Left ventricle myocardium inferior (tissue), 1 donor: ENCODE measurements around the gene SECTM1. TPM values are rescaled to one million over a fixed set of nuclear protein-coding genes. Genes with fewer than 3 reads are reported as not detected.
A peak's percentile ranks its signal among the peaks of the same experiment; 100 is the strongest.

ENCODE experiments used
- DNase-seq: peaks from one replicate; pipeline ENCODE4 v3.0.0-alpha.2; 2020
- H3K27ac ChIP-seq: fragments of 200-600 bp; replicated peaks from 2 replicates; pipeline ENCODE4 v1.8.0; 2021
- H3K27me3 ChIP-seq: fragments of 200-600 bp; 2 replicates; pipeline ENCODE4 v1.8.0; 2021; ENCODE audit warnings: low read depth
- H3K36me3 ChIP-seq: fragments of 200-600 bp; 2 replicates; pipeline ENCODE4 v1.8.0; 2021
- H3K4me1 ChIP-seq: fragments of 200-600 bp; 2 replicates; pipeline ENCODE4 v1.8.0; 2021
- H3K4me3 ChIP-seq: fragments of 200-600 bp; 2 replicates; pipeline ENCODE4 v1.8.0; 2021; ENCODE audit warnings: mild to moderate bottlenecking, moderate library complexity
- H3K9me3 ChIP-seq: fragments of 200-600 bp; replicated peaks from 2 replicates; pipeline ENCODE4 v1.8.0; 2021
- intact Hi-C: fragments of 100-400 bp; cut with micrococcal nuclease; formaldehyde crosslinking; loops from one replicate; pipeline ENCODE4 v1.11.0; 2022
- total RNA-seq: library from RNA; stranded (reverse); fragmentation: NEBNext Ultra II Directional; extraction: Animal tissue kit (Norgen Biotek cat#: 25700); gene quantifications from one replicate; pipeline ENCODE4 v1.2.1, GENCODE V29; 2021
- TF ChIP-seq, protein P1 (sequence below): fragments of 200-600 bp; IDR thresholded peaks from 2 replicates; pipeline ENCODE4 v1.8.0; 2021; ENCODE audit warnings: antibody characterized with exemption, mild to moderate bottlenecking, borderline replicate concordance
- donor health status: DM: no; HTN: yes; CAD: no; lungs with severe emphysema.

Gene SECTM1
- total RNA-seq, 1 donor from 2014 or later: 3.9 TPM

DNA sequence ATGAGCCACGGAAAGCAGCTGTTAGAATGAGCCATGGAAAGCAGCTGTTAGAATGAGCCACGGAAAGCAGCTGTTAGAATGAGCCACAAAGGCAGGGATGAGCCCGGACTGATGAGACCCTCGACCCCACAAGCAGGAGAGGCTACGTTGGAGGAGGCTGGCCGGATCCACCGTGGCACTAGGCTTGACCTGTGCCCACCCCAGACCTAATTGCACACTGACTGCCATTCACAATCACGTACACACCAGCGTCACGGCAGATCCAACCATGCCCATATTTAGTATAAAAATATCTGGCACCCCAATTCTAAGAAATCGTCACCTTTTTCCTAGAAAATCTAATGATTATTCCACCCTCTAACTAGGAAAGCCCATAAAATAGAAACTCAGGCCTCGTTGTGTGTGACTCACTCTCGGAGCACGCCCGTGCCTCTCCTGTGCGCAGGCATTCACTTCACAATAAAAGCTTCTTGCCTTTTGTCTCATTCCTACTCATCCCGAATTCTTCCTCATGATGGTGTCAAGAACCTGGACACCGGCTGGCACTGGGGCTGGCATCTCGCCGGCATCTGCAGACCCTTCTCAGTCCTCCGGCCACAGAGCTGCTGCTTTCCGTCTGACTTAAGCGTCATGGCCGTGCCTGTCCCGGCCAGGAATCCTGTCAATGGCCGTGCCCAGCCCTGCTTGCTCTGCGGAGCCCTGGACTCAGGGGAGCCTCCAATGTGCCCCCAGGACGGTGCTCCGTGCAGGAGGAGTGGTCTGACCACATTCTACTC lies 5.5 kb upstream of the SECTM1 start:
- Histone ChIP-seq H3K27ac (peak overlapping the region; percentile 10), H3K4me3 (peak overlapping the region; percentile 57), H3K36me3 (no peaks in the 10 kb centered on the region), H3K27me3 (peaks cover 5% of the 10 kb centered on the region), H3K9me3 (no peaks in the 10 kb centered on the region), H3K4me1 (peaks cover 35% of the 10 kb centered on the region)
- intact Hi-C loops: no loop called here
- TF ChIP-seq, protein P1, sequence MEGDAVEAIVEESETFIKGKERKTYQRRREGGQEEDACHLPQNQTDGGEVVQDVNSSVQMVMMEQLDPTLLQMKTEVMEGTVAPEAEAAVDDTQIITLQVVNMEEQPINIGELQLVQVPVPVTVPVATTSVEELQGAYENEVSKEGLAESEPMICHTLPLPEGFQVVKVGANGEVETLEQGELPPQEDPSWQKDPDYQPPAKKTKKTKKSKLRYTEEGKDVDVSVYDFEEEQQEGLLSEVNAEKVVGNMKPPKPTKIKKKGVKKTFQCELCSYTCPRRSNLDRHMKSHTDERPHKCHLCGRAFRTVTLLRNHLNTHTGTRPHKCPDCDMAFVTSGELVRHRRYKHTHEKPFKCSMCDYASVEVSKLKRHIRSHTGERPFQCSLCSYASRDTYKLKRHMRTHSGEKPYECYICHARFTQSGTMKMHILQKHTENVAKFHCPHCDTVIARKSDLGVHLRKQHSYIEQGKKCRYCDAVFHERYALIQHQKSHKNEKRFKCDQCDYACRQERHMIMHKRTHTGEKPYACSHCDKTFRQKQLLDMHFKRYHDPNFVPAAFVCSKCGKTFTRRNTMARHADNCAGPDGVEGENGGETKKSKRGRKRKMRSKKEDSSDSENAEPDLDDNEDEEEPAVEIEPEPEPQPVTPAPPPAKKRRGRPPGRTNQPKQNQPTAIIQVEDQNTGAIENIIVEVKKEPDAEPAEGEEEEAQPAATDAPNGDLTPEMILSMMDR: no peak
- no peak for DNase-seq

DNA sequence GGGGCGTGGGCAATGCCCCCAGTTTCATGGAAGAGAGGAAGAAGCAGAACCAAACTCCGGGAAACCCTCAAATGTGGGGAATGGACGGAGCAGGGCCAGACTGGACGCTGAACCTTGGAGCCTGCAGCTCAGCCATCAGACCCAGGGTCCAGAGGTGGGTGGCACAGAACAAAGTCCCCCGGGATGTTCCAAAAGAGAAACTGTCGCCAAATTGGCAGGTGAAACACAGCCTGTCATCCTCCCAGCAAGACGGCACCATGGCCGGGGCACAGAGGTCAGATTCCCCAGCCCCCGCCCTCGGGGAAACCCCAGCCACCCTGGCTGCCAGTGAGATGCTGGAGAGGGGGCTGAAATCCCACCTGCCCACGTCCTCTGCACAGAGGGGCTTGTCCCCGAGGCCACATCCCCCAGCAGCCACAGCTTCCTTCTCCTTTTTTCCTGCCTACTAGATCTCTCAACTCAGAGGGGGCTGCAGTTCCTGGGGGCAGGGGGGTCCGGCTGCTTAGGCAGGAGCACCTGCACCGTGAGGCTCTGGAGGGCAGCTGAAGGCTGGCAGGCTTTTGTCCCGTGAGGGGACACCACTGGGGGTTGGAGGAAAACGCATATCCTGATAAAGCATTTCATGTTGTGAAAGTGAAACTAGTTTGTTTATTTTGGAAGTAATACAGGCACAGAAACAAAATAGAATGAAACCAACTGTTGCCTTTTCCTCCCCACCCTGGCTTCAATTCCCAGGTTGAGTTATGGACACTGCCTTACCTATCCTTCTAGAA lies 1.2 kb upstream of the SECTM1 start:
- Histone ChIP-seq H3K36me3 (no peaks in the 10 kb centered on the region), H3K4me3 (peak overlapping the region; percentile 70), H3K4me1 (peaks cover 70% of the 10 kb centered on the region), H3K27ac (peak overlapping the region; percentile 83), H3K27me3 (peaks cover 39% of the 10 kb centered on the region), H3K9me3 (no peaks in the 10 kb centered on the region)
- TF ChIP-seq, protein P1: no peak
- intact Hi-C loops: no loop called here
- no peak for DNase-seq

DNA sequence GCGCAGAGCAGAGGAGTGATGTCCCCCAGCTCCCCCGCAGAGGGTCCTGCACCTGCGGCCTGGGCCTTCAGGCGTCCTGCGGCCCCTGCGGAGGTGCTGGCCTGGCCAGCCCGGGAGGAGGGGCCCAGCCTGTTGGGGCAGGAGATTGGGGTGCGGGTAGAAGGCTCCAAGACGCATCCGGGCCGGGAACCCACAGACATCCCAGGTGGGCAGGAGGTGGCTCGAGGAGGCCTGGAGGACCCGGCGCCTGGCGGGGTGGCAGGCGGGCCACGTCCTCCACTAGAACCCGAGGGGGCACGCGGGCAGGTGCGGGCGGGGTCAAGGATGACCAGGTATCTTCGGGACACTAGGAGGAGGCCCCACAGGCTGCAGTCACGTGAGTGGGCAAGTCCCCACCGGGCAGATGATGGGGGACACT lies 647 bp upstream of the SECTM1 start:
- Histone ChIP-seq H3K9me3 (no peaks in the 10 kb centered on the region), H3K4me1 (peaks cover 65% of the 10 kb centered on the region), H3K4me3 (peak overlapping the region; percentile 70), H3K36me3 (no peaks in the 10 kb centered on the region), H3K27me3 (peaks cover 45% of the 10 kb centered on the region), H3K27ac (peak overlapping the region; percentile 83)
- TF ChIP-seq, protein P1: no peak
- intact Hi-C loops: no loop called here
- no peak for DNase-seq

DNA sequence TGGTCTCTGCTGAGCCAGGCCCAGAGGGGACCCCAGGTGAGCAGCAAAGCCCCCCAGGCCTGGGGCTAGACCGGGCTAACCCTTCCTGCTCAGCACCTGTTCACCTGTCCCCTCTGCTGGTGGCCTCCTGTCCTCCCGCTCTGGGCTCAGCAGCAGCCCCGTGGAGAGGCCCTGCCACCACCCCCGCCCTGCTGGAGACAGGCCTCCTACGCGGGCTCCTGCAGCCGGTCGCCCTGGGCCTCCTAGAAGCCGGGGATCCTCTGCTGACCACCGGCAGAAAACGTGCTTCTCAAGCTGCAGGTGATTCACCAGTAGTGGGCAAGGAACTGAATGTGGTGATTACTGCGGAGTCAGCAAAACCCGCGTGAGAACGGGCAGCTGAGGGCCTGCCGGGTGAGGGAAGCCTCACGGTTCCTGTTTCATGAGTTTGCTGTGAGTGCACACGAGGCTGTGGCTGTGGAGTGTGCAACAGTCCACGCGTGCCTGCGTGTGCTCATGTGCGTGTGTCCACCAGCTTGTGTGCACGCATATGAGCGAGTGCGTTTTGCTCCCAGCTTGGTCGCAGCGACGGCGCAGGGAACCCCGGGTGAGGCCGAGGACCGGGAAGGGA lies 792 bp downstream of the SECTM1 start:
- H3K4me1 ChIP-seq: peaks cover 57% of the 10 kb centered on the region
- no peaks in the 10 kb centered on the region for H3K36me3 ChIP-seq
- intact Hi-C loops: no loop called here

More for the DNA sequence above, 792 bp downstream of the SECTM1 start:
- TF ChIP-seq, protein P1: no peak
- peaks cover 57% of the 10 kb centered on the region for H3K27me3 ChIP-seq
- H3K9me3 ChIP-seq: no peaks in the 10 kb centered on the region
- H3K27ac ChIP-seq: peak overlapping the region; percentile 83
- peak; percentile 48 for DNase-seq
- H3K4me3 ChIP-seq: peak overlapping the region; percentile 70
